ENCODE measurements around the gene SKOR2.
A peak's percentile ranks its signal among the peaks of the same experiment; 100 is the strongest.

Gene SKOR2

DNA sequence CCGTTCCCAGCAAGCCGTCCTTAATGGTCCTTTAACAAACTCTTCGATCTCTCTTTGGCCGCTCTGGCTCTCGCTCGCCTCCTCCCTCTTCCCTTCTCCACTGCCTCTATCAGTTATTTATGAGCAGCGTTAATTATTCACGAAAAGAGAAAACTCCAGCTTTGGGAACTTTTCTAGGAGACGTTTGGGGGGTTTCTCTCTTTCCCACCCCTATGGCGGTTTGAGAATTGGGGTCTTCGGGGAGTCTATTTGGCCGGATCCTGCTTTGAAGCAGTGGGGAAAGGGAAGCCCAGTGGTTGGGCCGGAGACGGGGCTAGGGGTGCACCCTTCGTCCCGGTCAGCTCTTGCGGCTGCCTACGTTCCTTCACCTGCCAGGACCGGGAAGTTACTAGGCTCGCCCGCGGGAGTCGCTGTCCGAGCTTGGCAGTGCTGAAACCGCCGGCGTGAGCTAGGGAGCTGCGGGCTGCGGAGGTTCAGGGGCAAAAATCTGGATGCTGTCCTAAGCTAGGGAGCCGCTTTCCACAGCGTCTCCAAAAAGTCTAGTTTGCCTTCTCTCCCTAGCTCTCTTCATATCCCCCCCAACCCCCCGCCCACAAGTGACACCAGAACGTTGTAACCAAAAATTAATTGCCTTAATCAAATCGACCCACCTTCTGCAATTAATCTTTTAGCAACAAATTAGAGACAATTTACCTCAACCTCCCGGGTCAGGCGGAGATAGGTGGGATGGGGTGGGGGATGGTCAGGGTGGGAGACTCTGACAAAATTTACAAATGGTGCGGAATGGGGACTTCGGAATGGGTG, 8.9 kb upstream of the SKOR2 start:
- DNase-seq: no peak

DNA sequence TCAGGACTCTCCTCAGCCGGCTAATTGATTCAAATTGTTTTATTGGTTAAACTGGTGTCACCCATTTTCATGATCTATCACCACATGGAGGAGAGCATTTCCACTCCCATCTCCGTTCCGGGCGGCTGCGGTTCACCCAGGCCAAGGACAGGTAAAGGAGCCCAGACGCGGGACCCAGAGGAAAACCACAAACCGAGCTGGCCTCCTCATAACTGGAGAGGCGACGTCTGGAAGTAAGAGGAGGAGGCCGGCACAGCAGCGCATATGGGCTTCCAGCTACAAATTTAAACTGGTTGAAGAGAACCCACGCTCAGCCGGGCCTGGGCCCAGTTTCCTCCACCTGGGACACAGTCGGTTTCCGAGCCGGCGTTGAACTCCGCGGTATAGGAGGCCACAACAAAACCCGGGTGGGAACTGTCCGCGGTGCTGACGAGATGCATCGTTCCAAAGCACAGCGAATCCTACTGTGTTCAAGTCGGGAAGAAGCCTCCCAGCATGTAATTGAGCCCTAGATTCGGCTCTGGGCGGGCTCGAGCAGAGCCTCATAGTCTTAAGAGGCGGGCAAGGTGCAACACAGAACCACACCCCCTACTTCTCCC, 3.0 kb upstream of the SKOR2 start:
- DNase-seq: no peak

DNA sequence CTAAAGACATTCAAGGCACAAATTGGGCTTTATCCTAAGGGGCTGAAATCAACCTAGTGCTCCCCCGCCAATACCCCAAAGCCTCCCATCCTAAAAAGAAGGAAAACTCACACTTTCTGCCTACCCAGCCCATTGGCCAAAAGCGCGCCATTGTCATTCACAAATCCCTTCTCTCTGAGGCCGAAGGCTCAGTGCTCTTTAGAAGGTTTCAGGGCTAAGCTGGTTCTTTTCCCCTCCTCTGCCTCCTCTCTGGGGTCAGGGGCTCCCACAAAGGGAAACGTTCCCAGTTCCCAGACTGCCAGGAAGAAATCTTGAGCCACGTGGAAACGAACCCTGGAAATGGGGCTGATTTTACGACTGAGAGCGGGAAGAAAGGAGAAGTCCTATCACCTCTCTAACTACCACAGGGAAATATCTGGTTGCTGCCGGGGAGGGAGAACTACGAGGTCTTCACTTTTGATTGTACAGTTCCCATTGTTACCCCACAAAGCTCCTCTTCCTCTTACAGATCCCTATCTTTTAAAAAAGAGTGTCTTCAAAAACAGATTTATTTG, 1.7 kb upstream of the SKOR2 start:
- DNase-seq: no peak

DNA sequence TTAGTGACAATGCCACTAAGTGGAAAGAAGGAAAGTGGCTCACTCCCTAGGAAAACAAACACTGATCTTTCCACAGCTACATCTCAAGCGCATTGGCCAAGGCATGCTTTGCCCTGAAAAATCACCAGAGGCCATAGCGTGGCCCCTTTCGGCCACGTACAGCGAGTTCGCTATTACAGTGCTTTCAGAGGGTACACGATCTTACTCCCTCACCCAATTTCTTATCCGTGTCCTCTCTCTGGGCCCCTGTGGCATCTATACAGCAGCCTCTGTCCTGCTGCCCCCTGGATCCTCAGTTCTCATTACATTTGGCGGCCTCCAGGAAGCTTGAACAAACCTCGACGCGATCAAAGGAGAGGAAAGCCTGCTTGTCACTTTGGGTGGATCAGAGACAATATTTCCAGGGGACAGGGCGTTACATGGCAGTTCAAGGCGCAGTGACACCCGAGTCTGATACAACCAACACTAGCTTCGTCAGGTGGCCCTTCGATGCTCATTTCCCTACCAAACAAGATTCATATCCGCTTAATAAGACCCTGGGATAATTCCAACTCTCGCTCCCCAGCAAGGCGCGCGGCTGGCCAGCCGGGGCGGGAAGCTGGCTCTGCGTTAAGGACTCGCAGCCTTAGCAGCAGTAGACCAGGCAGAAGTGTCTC, 941 bp downstream of the SKOR2 start:
- DNase-seq: no peak

DNA sequence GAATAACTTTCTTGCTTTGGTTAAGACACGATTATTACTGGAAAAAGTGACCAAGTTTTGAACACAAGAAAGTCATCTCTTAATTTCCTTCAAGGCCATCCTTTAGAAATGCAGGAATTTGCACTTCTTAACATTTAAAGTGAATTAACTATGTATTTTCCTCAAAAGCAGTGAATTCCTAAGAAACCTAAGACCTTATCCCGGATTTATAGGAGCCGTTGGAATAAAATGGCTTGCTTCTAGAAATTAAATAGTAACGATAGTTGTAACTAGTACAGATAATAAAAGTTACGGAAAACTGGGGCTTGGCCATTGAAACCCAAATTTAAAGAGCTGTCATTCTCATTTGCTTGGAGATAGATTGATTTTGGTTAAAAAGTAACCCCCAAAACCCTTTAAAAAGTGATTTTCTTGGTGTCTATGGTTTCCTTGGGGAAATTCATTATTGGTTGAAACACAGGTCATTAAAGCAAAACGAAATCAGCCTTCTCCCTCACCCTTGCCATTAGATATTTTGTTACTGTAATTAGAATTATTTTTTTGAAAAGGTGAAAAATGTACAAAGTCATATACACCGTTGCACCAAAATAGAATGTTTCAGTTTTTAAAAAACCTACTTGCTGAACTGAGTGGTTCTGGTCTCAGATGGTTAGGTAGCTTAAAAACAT, 2.0 kb downstream of the SKOR2 start:
- DNase-seq: no peak

DNA sequence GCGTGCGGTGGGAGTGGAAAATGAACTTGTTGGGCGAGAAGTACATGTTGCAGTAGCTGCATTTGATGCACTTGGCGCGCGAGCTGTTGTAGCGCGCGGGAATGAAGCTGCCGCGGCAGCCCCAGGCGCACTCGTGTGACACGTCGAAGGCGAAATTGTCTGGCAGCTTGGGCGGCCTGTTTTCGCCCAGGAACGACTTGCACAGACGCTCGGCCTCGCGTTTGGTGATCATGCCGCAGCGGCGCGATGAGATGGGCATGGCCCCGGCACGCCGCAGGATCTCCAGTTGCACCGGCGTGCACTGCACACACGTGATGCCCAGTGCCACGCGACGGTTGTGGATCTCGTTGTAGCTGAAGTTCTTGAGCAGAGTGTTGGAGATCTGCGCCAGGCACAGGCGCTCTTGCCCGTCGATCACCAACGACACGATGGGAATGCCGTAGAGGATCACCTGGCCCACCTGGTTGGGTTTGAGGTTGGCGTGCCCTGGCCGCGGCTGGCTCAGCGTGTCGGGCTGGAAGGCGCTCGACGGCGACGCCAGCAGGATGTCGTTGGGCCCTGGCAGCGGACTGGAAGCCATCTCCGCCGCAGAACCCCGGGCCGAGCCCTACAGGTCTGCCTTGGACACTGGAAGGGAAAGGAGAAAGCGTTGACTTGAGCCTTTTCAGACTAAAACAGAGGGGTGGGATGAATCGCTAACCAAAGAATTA, 2.7 kb downstream of the SKOR2 start:
- no peak for DNase-seq

DNA sequence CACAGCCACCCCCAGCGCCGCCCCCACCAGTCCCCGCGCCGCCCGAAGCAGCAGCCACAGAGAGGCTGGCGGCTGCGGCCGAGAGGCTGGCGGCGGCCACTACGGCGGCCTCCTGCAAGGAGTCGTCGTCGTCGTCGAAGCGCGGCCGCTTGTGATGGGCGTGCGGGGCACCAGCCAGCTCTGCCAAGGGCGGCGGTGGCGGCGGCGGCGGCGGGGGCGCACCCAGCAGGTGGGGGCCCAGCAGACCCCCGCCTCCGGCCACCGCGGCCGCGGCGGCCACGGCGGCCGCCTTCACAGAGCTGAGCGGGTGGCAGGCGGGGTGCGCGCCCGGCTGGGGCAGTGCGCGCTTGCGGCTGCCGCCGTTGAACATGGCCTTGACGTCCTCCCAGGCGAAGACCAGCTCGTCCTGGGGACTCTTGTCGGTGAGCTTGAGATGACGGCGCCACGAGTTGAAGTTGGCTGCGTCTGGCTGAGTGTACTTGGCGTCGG, 3.3 kb downstream of the SKOR2 start:
- DNase-seq: no peak

DNA sequence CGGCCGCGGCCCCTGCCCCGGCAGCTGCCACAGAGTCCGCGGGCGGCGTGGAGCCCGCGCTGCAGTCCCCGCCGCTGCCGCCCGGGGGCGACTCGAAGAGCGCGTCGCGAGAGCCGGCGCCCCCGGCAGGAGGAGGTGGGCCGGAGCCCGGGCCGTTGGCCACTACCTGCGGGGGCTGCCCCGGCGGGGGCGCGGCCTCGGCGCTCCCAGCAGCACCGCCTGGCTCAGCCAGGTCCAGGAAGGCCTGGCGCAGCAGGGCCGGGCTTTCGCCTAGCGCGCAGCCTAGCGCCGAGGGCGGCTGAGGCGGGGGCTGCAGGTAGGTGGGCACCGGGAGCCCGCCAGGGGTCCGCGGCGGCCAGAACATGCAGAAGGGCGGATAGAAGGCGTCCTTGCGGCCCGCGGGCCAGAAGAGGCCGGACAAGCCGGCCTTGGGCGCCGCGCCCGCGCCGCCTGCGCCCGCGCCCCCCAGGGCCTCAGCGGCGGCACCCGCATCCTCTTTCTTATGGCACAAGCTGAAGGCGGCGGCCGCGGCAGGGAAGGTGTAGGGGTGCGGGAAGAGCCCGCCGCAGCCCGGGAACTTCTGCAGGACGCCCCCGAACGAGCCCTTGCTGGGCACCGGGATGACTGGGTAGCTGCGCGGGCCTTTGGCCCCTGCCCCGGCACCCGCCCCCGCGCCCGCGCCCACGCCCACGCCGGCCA, 3.9 kb downstream of the SKOR2 start:
- no peak for DNase-seq

DNA sequence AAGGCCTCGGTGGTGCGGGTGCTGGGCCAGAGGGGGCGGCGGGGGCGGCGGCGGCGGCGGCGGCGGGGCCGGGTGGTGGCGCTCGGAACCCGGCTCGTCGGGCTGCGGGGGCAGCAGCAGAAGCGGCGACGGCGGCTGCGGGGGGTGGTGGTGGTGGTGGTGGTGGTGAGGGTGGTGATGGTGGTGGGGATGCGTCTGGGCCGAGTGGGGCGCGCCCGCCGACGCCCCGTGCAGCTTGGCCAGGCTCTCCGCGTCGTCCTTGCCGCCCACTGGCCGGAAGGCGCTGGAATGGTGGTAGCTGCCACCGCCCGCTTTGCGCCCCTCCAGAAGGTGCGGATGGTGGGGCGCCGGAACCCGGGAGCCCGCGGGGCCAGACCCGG, 4.4 kb downstream of the SKOR2 start:
- no peak for DNase-seq

DNA sequence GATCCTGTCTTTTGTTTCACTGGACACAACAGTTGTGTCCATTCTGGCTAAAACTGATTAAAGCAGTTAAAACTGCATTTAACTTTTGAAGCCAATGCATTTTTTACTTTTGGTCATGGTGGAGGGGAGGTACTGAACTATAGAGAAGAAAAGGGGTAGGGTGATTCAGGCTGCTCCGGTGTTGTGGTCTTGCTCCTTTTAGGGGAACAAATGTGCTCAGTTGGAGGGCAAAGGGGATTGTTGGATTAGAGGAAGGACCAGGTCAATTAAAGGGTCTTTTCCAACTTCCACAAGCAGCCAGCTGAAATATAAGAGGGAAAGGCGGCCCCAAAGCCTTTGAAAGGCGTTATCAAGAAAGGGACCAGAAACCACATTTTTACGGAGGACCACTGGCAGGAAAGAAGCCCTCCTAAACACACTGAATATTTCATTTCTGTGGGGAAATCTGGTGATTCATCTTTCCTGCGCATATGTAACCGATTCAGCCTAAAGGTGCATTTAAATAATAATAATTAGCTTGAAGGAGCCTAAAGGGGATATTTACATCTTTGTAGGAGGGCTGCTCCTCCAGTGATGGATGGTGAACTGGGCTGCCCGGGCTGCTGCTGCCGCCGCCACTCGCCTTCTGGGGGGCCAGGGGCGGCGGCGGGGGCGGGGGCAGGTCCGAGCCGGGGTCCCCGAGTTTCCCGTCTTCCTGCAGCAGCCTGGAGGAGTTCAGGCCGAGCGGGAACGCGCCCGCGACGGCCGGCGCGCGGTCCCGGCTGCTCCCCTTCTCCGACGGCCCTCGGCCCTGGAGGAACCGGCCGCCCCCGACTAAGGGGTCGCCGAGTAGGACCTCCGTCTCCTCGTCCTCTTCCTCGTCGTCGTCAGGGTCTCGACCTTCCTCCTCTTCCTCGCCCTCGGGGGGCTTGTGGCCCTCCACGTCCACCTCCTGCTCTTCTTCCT, 5.2 kb downstream of the SKOR2 start:
- DNase-seq: no peak

DNA sequence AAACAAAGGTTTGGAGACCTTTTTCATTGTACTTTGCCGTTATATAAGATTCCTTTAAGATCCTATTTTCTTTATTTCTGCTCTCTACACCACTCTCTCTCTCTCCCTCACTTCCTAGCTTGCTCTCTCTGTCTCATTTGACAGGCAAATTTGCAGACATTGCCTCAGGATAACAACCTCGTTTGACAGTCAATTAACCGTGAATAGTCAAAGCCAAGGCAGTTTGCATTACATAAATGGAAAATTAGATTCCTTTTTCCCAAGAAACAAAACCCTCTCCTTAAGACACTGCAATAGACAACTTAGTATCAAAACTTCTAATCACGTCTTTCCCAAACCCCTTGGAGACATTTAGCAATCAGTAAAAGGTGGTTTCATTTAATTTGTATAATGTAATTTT, 7.4 kb downstream of the SKOR2 start:
- no peak for DNase-seq

DNA sequence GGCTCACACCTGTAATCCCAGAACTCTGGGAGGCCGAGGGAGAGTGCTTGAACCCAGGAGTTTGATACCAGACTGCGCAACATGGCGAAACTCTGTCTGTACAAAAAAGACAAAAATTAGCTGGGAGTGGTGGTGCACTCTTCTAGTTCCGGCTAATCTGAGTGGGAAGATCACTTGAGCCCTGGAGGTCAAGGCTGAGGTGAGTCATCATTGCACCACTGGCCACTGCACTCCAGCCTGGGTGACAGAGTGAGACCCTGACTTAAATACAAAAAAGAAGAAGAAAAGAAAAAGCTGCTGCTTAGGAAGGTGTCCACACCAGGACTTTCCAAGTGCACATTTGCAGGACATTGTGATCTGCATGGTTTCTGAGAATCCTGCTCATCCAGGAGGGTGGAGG, 16.4 kb downstream of the SKOR2 start:
- no peak for DNase-seq

DNA sequence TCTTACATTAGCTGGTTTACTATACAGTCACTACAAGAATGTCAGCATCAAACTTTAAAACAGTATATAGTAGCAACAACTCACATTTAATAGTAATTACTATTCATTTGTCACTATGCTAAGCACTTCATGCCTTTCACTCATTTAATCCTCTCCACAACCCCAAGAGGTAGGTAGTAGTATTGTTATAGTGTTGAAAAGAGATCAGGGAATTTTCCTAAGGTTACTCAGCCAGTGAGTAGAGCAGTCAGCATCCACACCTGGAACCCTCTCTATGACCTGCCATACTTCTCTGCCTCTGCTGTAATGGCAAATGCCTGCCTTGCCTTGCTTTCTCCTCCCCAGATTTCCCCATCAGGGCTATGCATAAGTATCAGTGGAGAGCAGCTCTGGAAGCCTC, 24.8 kb downstream of the SKOR2 start:
- DNase-seq: no peak

DNA sequence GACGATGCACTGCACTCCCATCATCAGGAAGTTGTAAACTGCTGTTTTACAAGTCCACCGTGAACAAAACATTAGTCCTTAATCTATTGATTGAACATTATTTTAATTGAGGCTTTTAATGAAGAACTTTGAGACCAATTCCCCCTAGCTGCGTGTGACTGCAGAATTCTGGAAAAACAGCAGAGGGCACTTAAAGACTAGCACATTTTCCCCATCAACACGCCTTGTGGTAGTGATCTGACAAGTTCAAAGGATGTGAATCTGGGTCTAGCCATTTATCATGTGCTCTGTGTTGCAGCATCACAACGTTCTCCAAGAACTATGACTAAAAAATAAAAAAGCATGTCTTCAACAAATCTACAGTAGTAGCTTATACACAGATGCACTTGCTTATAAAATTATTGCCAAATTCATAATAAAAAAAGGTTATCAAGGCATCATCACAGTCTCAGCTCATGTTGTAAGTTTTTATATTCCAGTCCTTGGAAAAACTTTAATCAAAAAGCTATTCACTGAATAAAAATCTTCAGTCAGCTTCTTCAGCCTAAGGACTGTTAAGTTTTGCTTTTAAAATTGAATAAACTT, 35.8 kb downstream of the SKOR2 start:
- DNase-seq: peak in 1 of 2 donors; percentile 13

DNA sequence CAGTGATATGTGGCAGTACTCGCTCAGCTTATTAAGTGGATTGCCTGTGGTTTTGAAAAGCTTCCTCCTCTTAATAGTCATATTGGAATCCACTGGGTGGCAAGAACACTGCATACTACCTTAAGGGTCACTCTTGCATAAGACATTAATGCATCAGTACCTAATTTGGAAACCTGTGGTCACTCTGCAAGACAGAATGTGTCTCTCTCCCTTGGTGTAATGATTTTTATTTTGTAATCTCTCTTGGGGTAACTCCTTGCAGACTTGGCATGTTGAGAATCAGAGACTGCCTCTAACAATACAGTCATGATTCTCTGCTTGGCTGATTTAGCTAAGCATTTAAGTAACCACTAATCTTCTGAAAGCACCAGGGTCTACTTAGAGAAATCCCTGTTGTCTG, 42.3 kb downstream of the SKOR2 start:
- DNase-seq: no peak

DNA sequence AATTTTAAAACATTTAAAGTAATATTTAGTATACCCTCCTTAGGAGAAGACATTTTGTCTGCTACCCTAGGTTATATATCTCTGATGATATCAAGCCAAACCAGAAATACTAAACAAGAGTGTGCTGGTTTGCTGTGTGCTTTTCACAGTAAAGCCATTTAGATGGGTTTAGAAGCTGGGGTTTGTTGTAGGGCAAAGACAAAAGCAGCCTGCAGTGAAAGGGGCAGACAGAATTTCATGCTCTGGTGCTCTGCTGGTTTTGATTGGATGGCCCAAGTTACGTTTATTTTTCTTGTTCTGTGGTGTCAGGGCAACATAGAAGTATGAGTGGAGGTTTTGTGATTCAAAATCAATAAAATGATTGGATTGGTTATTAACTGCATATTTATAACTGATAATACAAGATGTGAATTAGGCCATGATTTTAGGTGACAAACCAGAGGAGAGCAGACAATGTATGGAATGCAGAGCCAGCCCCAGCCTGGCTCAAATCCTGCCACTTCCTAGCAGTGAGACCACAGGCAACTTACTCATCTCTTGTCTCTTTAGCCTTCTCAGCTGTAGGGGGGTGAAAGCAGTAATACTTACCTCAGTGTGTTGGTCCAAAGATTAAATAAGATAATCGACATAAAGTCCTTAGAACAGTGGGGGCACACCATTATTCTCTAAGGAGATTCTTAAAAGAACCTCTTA, 44.4 kb downstream of the SKOR2 start:
- no peak for DNase-seq

DNA sequence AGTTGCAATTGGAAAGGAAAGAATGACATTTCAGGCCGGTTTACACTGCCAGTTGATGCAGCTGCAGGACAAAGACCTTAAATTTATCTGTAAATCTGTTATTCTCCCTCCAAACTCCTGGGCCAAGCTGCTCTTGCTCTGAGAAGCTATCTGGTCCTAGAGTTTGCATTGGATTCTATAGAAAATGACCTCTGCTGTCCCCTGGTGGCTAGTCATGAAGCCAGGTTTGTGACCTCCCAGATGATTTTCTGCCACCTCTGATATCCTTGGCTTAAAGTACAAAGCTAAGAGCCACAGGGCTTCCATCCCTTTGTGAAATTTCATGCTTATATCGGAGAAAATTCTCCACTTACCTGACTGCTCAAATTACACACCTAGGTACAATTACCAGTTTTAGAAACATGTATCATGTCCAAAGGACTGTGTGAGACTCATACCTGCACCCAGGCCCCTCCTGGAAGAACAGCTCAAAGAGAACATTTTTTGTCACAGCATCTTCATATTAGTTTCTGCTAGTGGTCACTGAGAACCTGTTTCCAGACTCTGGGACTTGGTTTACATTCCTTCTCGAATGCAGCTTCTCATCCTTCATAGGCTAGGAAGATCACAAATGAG, 46.4 kb downstream of the SKOR2 start:
- no peak for DNase-seq

DNA sequence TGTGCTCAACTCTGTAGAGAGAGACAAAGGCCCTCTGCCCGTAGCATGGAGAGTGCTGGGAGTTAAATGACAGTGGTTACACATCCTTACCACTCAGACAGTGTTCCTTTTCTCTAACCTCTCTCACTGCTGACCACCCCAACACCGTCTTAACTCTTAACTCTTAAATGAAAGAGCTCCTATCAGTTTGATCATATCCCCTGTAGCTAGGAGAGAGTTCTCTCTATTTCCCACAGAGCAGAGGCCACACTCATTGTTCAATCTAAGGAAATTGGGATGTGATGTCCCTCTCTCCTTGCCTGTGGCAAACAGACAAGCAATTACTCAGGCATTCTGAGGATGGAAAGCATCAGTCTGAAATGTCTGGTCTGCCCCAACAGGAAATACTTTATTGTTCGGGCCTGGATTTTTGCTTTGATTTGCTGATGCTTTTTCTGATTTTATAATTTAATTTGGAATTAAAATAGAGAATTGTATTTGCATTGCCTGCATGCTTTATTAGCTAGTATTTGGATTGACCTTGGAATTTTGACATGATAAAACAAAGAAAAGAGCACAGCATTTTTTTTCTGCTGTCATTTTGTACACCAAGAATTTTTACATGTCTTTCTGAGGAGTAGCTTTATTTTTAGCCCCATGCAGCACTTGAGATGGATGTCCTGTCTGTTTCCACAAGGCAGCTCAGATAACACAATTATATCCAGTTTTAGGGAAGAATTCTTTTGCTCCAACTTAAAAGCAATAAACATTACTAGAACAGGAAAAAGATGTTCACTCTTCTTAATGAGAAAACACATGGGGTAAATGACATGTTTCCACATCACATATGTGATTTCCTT, 47.6 kb downstream of the SKOR2 start:
- DNase-seq: no peak
